HFF-Myc (cell line): ENCODE data around the gene ACP1.

Experiments used
- DNase-seq: peaks from one replicate; pipeline ENCODE4 v3.0.0-alpha.2; 2011; ENCODE audit warnings: low read depth; ENCODE audit errors: extremely low read depth
- H3K4me3 ChIP-seq: replicated peaks from 2 replicates; pipeline ENCODE4 v1.5.1; 2011; ENCODE audit warnings: low read depth, mild to moderate bottlenecking, control low read depth, low read length
- CTCF ChIP-seq: IDR thresholded peaks from 2 replicates; pipeline ENCODE4 v1.5.1; 2012; ENCODE audit warnings: mild to moderate bottlenecking, low read depth, low read length, control low read depth; ENCODE audit errors: missing control alignments

ACP1 gene

DNA sequence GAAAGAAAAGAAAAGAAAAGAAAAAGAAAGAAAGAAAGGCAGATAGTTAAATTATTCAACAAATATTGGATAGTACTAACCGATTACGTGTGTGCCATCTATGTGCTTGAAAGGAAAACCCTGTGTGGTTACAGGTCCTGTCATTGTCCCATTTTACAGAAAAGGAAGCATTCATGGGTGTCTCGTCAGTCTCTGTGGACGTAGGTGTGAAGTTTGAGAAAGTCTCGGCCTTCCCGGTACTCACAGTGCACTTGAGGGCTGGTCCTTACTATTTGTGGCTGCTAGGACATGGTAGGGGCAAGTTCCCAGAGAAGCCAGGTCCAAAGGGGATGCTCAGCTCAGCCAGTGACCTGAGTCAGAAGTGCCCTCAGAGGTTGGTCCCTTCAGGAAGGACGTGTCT, 20.2 kb upstream of the ACP1 start:
- TF ChIP-seq CTCF, result no peak
- no peak overlapping the region for H3K4me3 ChIP-seq
- DNase-seq, result no peak

GRCh38 chr2:246489-247144, 18.1 kb upstream of the ACP1 start:
- TF ChIP-seq CTCF, result peak; percentile 46
- no peak overlapping the region for H3K4me3 ChIP-seq
- peak; percentile 42 for DNase-seq

GRCh38 chr2:248724-249123, 16.0 kb upstream of the ACP1 start:
- no peak for DNase-seq
- no peak for TF ChIP-seq CTCF
- H3K4me3 ChIP-seq, result no peak overlapping the region

DNA sequence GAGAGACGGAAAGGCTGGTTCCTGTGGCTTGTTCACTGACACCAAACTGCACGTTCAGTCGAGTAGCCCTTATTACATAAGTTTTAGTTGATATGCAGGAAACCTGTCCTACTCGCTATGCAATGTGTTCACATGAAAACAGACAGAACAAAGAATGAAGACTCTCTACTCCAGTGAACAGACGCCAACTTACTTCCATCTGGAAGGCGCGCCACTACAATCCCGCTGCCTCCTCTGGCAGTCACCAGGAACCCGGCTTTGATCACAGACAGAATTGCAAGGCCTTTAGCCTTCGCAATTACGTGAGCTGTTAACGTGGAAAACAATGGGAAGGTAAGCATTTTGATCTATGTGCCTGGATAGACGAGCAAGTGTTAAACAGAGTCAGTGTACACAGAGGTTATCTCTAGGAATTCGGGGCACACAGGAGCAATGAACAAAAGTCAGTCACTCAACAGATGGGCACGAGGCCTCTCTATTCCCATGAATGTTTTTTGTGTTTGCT, 15.2 kb upstream of the ACP1 start:
- no peak for DNase-seq
- H3K4me3 ChIP-seq, result no peak overlapping the region
- TF ChIP-seq CTCF, result no peak

DNA sequence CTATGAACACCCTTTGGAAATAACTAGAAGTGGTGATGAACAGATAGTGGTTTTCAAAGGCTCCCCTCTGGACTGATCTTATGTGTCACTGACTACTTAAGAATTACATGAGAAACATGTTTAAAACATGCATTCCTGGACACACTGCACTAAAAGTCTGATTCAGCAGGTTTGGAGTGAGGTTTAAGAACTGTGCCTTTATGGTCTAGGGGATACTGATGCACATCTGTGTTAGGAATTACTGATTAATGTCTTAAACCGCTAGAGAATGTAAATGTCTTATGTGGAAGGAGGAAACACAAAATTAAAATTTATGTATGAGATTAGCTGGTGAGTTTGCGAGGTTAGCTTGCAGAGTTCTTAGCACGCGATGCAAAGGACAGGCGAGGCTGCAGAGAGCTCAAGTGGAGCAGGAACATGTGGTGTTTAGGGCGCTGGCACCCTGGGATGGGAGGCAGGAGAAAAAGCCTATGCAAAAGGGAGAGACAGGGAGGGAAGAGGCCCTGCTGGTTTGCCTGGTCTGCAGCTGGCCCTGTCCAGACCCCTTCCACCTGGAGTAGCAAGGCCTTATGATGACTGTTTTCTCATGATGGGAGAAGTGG, 12.6 kb upstream of the ACP1 start:
- no peak for TF ChIP-seq CTCF
- no peak overlapping the region for H3K4me3 ChIP-seq
- no peak for DNase-seq

GRCh38 chr2:253202-253638, 11.5 kb upstream of the ACP1 start:
- DNase-seq, result no peak
- TF ChIP-seq CTCF, result no peak
- no peak overlapping the region for H3K4me3 ChIP-seq
